K562 (cell line): ENCODE data around the gene AAR2. TPM values are rescaled to one million over a fixed set of nuclear protein-coding genes. Genes with fewer than 3 reads are reported as not detected.

Source experiments
- ATAC-seq: fragments of 200-7000 bp; cut with Tn5 transposase; 3 replicates; pipeline ENCODE4 v1.9.1; 2020; ENCODE audit warnings: moderate library complexity
- BruUV-seq: library from RNA; stranded (reverse); fragments of 400-500 nt; replicated peaks from 2 replicates; lab custom pipeline; 2021; lab: Mats Ljungman, UMichigan
- CTCF ChIA-PET: fragments of 300-600 bp; formaldehyde crosslinking; extraction: SDS; loops from one replicate; lab custom pipeline; 2021; ENCODE audit warnings: low intra/inter-chr PET ratio; lab: Yijun Ruan, JAX
- POLR2A ChIA-PET: fragments of 300-600, 350-650 bp; sonication (Branson Sonifier 250); formaldehyde crosslinking; extraction: SDS; loops from one replicate; lab custom pipeline; 2021; ENCODE audit warnings: antibody characterized with exemption, inconsistent platforms; lab: Yijun Ruan, JAX
- DNase-seq, 4 experiments: peaks; one replicate each; pipeline versions ENCODE4 v3.0.0 to v3.0.0-alpha.2; 2011 to 2018; ENCODE audit warnings: low spot score in 3 of 4, mixed read lengths in 3 of 4; ENCODE audit errors: extremely low read depth in 1 of 4
- FAIRE-seq: peaks from 2 replicates; lab custom pipeline; 2011; peaks lifted over from hg19 to GRCh38; lab: Jason Lieb, UNC
- H2AFZ ChIP-seq: 2 replicates; pipeline ENCODE4 v1.6.0; 2011; ENCODE audit warnings: low read depth, low read length, control low read depth, inconsistent platforms
- H3K27ac ChIP-seq: fragments of 200-600 bp; 3 replicates; pipeline ENCODE4 v1.8.0; 2011; ENCODE audit warnings: low read depth, mild to moderate bottlenecking, control low read depth, inconsistent platforms, low read length, moderate library complexity, mixed read lengths; ENCODE audit errors: extremely low read depth
- H3K27me3 ChIP-seq, 2 experiments: fragments of 300-600 bp in 1 of 2; 2 replicates in 1 of 2; 3 replicates in 1 of 2; pipeline versions ENCODE4 v1.6.0 to v1.8.0; 2011; ENCODE audit warnings: inconsistent platforms in 2 of 2, low read length in 2 of 2, mild to moderate bottlenecking in 1 of 2, mixed read lengths in 1 of 2, moderate library complexity in 1 of 2; ENCODE audit not compliant: control insufficient read depth in 2 of 2, insufficient read depth in 2 of 2
- H3K36me3 ChIP-seq: fragments of 300-600 bp; 3 replicates; pipeline ENCODE4 v1.8.0; 2011; ENCODE audit warnings: mild to moderate bottlenecking, low read length, inconsistent platforms; ENCODE audit not compliant: control insufficient read depth, insufficient read depth
- H3K4me1 ChIP-seq, 2 experiments: fragments of 200-600 bp in 1 of 2; replicated peaks in 1 of 2; 2 replicates in 1 of 2; 3 replicates in 1 of 2; pipeline versions ENCODE4 v1.5.1 to v1.8.0; 2011; ENCODE audit warnings: inconsistent platforms in 2 of 2, low read length in 2 of 2, mild to moderate bottlenecking in 1 of 2, mixed read lengths in 1 of 2, moderate library complexity in 1 of 2; ENCODE audit not compliant: control insufficient read depth in 2 of 2, insufficient read depth in 2 of 2
- H3K4me2 ChIP-seq: 2 replicates; pipeline ENCODE4 v1.6.1; 2011; ENCODE audit warnings: low read length, control low read depth, inconsistent platforms, mixed read lengths; ENCODE audit not compliant: insufficient read depth
- H3K4me3 ChIP-seq: fragments of 200-600 bp; sonication (generic), shearing (Covaris generic); 2 replicates; pipeline ENCODE4 v1.5.1; 2016; ENCODE audit warnings: control low read depth, inconsistent platforms
- H3K79me2 ChIP-seq: fragments of 200-600 bp; 3 replicates; pipeline ENCODE4 v1.8.0; 2011; ENCODE audit warnings: low read length, inconsistent platforms; ENCODE audit not compliant: control insufficient read depth, insufficient read depth
- H3K9ac ChIP-seq, 2 experiments: 2 replicates each; pipeline versions ENCODE4 v1.6.0 to v1.6.1; 2011; ENCODE audit warnings: low read depth in 2 of 2, low read length in 2 of 2, control low read depth in 1 of 2, inconsistent platforms in 1 of 2, mild to moderate bottlenecking in 1 of 2, mixed read lengths in 1 of 2; ENCODE audit not compliant: insufficient read depth in 1 of 2
- H3K9me1 ChIP-seq: one replicate; pipeline ENCODE4 v1.6.0; 2011; ENCODE audit warnings: inconsistent platforms, mild to moderate bottlenecking, low read length, moderate library complexity; ENCODE audit not compliant: control insufficient read depth, insufficient read depth
- H3K9me3 ChIP-seq: replicated peaks from 2 replicates; pipeline ENCODE4 v1.5.1; 2011; ENCODE audit warnings: low read depth, low read length, inconsistent platforms; ENCODE audit not compliant: control insufficient read depth, insufficient read depth
- H4K20me1 ChIP-seq: replicated peaks from 2 replicates; pipeline ENCODE4 v1.6.1; 2011; ENCODE audit warnings: low read length, inconsistent platforms, mixed read lengths; ENCODE audit not compliant: control insufficient read depth, insufficient read depth
- XRCC4 ChIP-seq: IDR thresholded peaks from one replicate; pipeline ENCODE4 v1.6.1; 2011; ENCODE audit not compliant: insufficient read depth, insufficient read length; ENCODE audit errors: extremely low read depth
- WGBS: fragments of 100-300 bp; shearing (Covaris generic); methylation state at CpG from one replicate; pipeline ENCODE4 v1.1.6; 2016; ENCODE audit warnings: low coverage, mixed read lengths; ENCODE audit not compliant: insufficient coverage; ENCODE audit errors: missing lambda C conversion rate; 5-methylcytosine and 5-hydroxymethylcytosine counted together
- in situ Hi-C: fragments of 300-500 bp; cut with MboI; formaldehyde crosslinking; loops from 4 replicates; pipeline ENCODE4 v1.15.0; 2018; ENCODE audit warnings: inconsistent platforms, mixed read lengths
- intact Hi-C: fragments of 100-400 bp; cut with micrococcal nuclease; formaldehyde crosslinking; loops from 2 replicates; pipeline ENCODE4 v1.14.2; 2022
- polyA plus RNA-seq, 8 experiments: library from polyadenylated mRNA; depleted of rRNA in 4 of 8; stranded (reverse) in 5 of 8; unstranded in 3 of 8; fragments of >200 nt; fragmentation: Nextera tagmentation in 2 of 8; fragmentation: Illumina TruSeq in 1 of 8; extraction: Ambion mirVana in 2 of 8; extraction: Trizol in 1 of 8; gene quantifications; 2 replicates each; pipeline versions ENCODE4 v1.2.1 to v1.2.3, GENCODE V29; 2011 to 2014; ENCODE audit warnings: inconsistent platforms in 1 of 8, missing spikeins in 1 of 8
- total RNA-seq, 7 experiments: library from RNA; depleted of rRNA in 6 of 7; stranded (reverse); fragments of >200 nt in 6 of 7; fragmentation: Illumina TruSeq in 2 of 7; extraction: Trizol in 2 of 7; gene quantifications; 2 replicates each; pipeline versions ENCODE4 v1.2.1 to v1.2.3, GENCODE V29; 2011 to 2021; ENCODE audit warnings: low replicate concordance in 1 of 7

Gene AAR2
- total and polyA plus RNA-seq, 9 of the 15 experiments (the other 6 are each of a cell fraction or from before 2014, with no cell fraction given) = 6.5 to 36.2 (median 24.7) TPM

DNA sequence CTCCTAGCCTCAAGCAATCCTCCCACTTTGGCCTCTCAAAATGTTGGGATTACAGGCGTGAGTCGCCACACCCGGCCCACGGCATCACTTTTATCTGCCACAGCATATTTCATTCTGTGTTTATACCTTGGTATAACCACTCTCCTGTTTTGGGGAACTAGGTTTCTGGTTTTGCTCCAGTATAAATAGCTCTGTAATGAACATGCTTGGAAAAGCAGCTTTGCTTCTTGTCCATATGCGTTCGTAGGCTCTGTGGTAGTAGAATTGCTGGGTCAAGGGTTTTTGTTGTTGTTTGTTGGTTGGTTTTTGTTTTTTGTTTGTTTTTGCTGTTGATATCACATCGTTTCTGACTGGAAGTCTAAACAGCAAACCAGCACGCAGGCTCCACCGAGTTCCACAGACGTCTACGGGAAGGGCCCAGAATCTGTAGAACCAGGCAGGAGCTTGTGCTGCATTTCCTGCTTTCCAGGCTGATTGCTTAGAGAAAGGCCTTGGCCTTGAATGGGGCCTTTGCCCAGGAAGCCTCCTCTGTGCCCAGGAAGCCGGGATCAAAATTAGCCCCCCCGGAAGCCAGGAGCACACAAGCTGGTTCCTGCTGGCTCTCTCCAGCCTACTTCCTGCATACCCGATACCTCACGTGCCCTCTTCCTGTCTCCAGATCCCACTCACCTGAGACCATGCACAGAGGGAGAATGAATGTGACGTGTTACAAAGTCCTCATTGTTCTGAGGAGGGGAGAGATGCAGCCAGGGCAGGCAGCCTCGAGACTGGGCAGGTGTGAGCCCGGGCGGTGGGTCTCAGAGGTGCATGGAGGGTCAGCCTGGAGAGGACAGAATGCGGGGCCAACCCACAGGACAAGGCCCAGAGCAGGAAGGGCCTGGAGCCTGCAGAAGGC, 34.7 kb downstream of the AAR2 start:
- DNase-seq (no peak), ATAC-seq (no peak), FAIRE-seq (no peak)
- Histone ChIP-seq H3K36me3 (no peaks in the 10 kb centered on the region), H3K27ac (no peak overlapping the region), H3K27me3 (peaks cover 34 to 79% of the 10 kb centered on the region in 2 experiments), H3K4me2 (no peak overlapping the region), H4K20me1 (peaks cover 17% of the 10 kb centered on the region; the same call in 1 of the 2 replicates), H3K4me1 (peaks cover 0 to 11% of the 10 kb centered on the region in 2 experiments; a peak in 2 of 5 replicates), H3K4me3 (no peak overlapping the region), H3K9me1 (no peaks in the 10 kb centered on the region), H3K9ac (peak overlapping the region in 1 of 2 experiments; percentile 29; a peak in 1 of 4 replicates), H3K79me2 (no peaks in the 10 kb centered on the region), H2AFZ (no peak overlapping the region), H3K9me3 (no peaks in the 10 kb centered on the region)
- in situ Hi-C loops (no loop called here), intact Hi-C loops (no loop called here)
- no peak for TF ChIP-seq XRCC4
- ChIA-PET POLR2A (interaction anchor here (1.0 kb wide), 1 partner anchor 10 kb away, joined by 5 read pairs; no protein-coding TSS in a partner anchor), CTCF (no interaction called here)
- 31% methylated on average over 20 of the region's 20 CpGs for WGBS
- no TSS peak for BruUV-seq
